Keratinocyte (primary cell): ENCODE measurements around the gene UBE2E3.
A peak's percentile ranks its signal among the peaks of the same experiment; 100 is the strongest.

Source experiments
- EZH2 ChIP-seq: IDR thresholded peaks from one replicate; pipeline ENCODE4 v1.6.1; 2012; ENCODE audit warnings: inconsistent platforms, mild to moderate bottlenecking, low read length, moderate library complexity
- TF ChIP-seq, protein P1 (sequence below), 3 experiments: IDR thresholded peaks in 1 of 3; conservative IDR thresholded peaks in 1 of 3; optimal IDR thresholded peaks in 1 of 3; 2 replicates in 2 of 3; 3 replicates in 1 of 3; pipeline versions ENCODE3 to v1.5.1; 2011; ENCODE audit warnings: low read length in 3 of 3, mild to moderate bottlenecking in 3 of 3, moderate library complexity in 2 of 3, control low read depth in 1 of 3, inconsistent platforms in 1 of 3; ENCODE audit not compliant: insufficient read depth in 2 of 3; ENCODE audit errors: extremely low read depth in 1 of 3

GRCh38 chr2:181077128-181077709 lies 96.8 kb downstream of the UBE2E3 start:
- TF ChIP-seq, protein P1, sequence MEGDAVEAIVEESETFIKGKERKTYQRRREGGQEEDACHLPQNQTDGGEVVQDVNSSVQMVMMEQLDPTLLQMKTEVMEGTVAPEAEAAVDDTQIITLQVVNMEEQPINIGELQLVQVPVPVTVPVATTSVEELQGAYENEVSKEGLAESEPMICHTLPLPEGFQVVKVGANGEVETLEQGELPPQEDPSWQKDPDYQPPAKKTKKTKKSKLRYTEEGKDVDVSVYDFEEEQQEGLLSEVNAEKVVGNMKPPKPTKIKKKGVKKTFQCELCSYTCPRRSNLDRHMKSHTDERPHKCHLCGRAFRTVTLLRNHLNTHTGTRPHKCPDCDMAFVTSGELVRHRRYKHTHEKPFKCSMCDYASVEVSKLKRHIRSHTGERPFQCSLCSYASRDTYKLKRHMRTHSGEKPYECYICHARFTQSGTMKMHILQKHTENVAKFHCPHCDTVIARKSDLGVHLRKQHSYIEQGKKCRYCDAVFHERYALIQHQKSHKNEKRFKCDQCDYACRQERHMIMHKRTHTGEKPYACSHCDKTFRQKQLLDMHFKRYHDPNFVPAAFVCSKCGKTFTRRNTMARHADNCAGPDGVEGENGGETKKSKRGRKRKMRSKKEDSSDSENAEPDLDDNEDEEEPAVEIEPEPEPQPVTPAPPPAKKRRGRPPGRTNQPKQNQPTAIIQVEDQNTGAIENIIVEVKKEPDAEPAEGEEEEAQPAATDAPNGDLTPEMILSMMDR (optimal IDR thresholded peaks at IDR 0.05 in 1 of 3, IDR thresholded peaks at IDR 0.05 in 1 of 3, conservative IDR thresholded peaks at IDR 0.05 in 1 of 3; ENCODE audit: extremely low read depth in 1 of 3, insufficient read depth in 2 of 3, low read length in 3 of 3), result peak; percentile 31 to 61 (median 47)
- no peak for TF ChIP-seq EZH2
